Measurements from ENCODE around the gene RRN3.
A peak's percentile ranks its signal among the peaks of the same experiment; 100 is the strongest.

- TF ChIP-seq, protein P1, sequence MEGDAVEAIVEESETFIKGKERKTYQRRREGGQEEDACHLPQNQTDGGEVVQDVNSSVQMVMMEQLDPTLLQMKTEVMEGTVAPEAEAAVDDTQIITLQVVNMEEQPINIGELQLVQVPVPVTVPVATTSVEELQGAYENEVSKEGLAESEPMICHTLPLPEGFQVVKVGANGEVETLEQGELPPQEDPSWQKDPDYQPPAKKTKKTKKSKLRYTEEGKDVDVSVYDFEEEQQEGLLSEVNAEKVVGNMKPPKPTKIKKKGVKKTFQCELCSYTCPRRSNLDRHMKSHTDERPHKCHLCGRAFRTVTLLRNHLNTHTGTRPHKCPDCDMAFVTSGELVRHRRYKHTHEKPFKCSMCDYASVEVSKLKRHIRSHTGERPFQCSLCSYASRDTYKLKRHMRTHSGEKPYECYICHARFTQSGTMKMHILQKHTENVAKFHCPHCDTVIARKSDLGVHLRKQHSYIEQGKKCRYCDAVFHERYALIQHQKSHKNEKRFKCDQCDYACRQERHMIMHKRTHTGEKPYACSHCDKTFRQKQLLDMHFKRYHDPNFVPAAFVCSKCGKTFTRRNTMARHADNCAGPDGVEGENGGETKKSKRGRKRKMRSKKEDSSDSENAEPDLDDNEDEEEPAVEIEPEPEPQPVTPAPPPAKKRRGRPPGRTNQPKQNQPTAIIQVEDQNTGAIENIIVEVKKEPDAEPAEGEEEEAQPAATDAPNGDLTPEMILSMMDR (IDR thresholded peaks at IDR 0.05): peak in 1 of 2 donors; percentile 15
- TF ChIP-seq POLR2A (IDR thresholded peaks at IDR 0.05): no peak
- no peak for TF ChIP-seq EP300 (IDR thresholded peaks at IDR 0.05)
- TF ChIP-seq POLR2AphosphoS5 (IDR thresholded peaks at IDR 0.05): no peak
Observed at GRCh38 chr16:15041271-15042004, 52.6 kb downstream of the RRN3 start.
